OCI-LY3 (cell line): ENCODE data around the gene EEA1.

Source experiments
- H2AFZ ChIP-seq: fragments of 200-600, 300-600 bp; shearing (Covaris generic); 2 replicates; pipeline ENCODE4 v1.6.0; 2014; ENCODE audit warnings: antibody characterized with exemption, low read depth, low read length
- H3K27ac ChIP-seq: fragments of 200-600, 300-600 bp; sonication (generic); 2 replicates; pipeline ENCODE4 v1.5.1; 2014; ENCODE audit warnings: mild to moderate bottlenecking, low read length, moderate library complexity, mixed read lengths
- H3K27me3 ChIP-seq: fragments of 200-600, 300-600 bp; sonication (generic); 2 replicates; pipeline ENCODE4 v1.6.1; 2014; ENCODE audit warnings: low read depth, low read length, mixed read lengths
- H3K36me3 ChIP-seq: fragments of 200-600, 300-600 bp; sonication (generic); replicated peaks from 2 replicates; pipeline ENCODE3; 2014; ENCODE audit warnings: low read depth, low read length, mixed read lengths
- H3K4me1 ChIP-seq: fragments of 300-600, 200-600 bp; sonication (generic); 2 replicates; pipeline ENCODE4 v1.6.1; 2014; ENCODE audit warnings: low read length, mixed read lengths
- H3K4me2 ChIP-seq: fragments of 200-600, 300-600 bp; sonication (generic); 2 replicates; pipeline ENCODE4 v1.6.1; 2014; ENCODE audit warnings: low read length, mixed read lengths
- H3K4me3 ChIP-seq: fragments of 300-600, 200-600 bp; sonication (generic); 2 replicates; pipeline ENCODE4 v1.5.1; 2014; ENCODE audit warnings: antibody characterized with exemption, mild to moderate bottlenecking, low read length, moderate library complexity
- H3K79me2 ChIP-seq: fragments of 300-600, 200-600 bp; shearing (Covaris generic); 2 replicates; pipeline ENCODE4 v1.6.1; 2014; ENCODE audit warnings: mild to moderate bottlenecking, low read length, mixed read lengths
- H3K9ac ChIP-seq: fragments of 300-600, 200-600 bp; shearing (Covaris generic); 2 replicates; pipeline ENCODE4 v1.6.0; 2014; ENCODE audit warnings: mild to moderate bottlenecking, low read length, moderate library complexity
- H3K9me3 ChIP-seq: fragments of 200-600, 300-600 bp; shearing (Covaris generic); 2 replicates; pipeline ENCODE4 v1.6.1; 2014; ENCODE audit warnings: low read length, mixed read lengths; ENCODE audit not compliant: insufficient read depth
- H4K20me1 ChIP-seq: fragments of 200-600, 300-600 bp; sonication (generic); 2 replicates; pipeline ENCODE4 v1.6.1; 2016; ENCODE audit warnings: low read length, mixed read lengths; ENCODE audit not compliant: insufficient read depth
- EZH2phosphoT487 ChIP-seq: fragments of 200-600 bp; shearing (Covaris generic); IDR thresholded peaks from 2 replicates; pipeline ENCODE4 v1.6.1; 2018; ENCODE audit warnings: antibody characterized with exemption, mixed run types, low read depth
- TF ChIP-seq, protein P1 (sequence below): fragments of 200-600, 300-600 bp; sonication (generic); IDR thresholded peaks from 2 replicates; pipeline ENCODE4 v1.5.1; 2014; ENCODE audit warnings: antibody characterized with exemption, low read length, low read depth

EEA1 gene

DNA sequence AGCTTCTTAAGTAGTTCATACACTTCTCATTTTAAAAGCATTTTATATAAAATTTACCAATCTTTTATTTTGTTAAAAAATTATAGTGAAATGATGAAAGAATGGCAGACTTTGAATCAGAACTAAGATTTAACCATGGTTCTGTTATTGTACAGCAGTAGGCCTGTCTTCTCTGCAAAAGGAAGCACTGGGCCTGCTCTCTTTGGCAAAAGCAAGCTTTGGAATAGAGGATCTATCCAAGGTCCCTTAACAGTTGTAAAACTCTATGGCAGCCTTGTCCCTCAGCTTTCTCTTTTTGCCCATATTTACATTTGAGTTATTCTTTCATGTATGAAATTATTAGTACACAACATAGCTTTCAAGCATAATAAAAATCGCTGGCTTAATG lies 143.5 kb downstream of the EEA1 start:
- H3K27ac ChIP-seq: no peak overlapping the region
- TF ChIP-seq, protein P1, sequence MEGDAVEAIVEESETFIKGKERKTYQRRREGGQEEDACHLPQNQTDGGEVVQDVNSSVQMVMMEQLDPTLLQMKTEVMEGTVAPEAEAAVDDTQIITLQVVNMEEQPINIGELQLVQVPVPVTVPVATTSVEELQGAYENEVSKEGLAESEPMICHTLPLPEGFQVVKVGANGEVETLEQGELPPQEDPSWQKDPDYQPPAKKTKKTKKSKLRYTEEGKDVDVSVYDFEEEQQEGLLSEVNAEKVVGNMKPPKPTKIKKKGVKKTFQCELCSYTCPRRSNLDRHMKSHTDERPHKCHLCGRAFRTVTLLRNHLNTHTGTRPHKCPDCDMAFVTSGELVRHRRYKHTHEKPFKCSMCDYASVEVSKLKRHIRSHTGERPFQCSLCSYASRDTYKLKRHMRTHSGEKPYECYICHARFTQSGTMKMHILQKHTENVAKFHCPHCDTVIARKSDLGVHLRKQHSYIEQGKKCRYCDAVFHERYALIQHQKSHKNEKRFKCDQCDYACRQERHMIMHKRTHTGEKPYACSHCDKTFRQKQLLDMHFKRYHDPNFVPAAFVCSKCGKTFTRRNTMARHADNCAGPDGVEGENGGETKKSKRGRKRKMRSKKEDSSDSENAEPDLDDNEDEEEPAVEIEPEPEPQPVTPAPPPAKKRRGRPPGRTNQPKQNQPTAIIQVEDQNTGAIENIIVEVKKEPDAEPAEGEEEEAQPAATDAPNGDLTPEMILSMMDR: no peak
- no peak for TF ChIP-seq EZH2phosphoT487
- no peaks in the 10 kb centered on the region for H3K36me3 ChIP-seq
- H3K9ac ChIP-seq: no peak overlapping the region
- no peaks in the 10 kb centered on the region for H3K27me3 ChIP-seq
- H2AFZ ChIP-seq: no peak overlapping the region
- no peaks in the 10 kb centered on the region for H3K4me1 ChIP-seq
- H4K20me1 ChIP-seq: no peaks in the 10 kb centered on the region
- no peak overlapping the region for H3K4me3 ChIP-seq
- H3K79me2 ChIP-seq: no peaks in the 10 kb centered on the region
- no peaks in the 10 kb centered on the region for H3K9me3 ChIP-seq
- no peak overlapping the region for H3K4me2 ChIP-seq

GRCh38 chr12:92784797-92785562 lies 144.1 kb downstream of the EEA1 start:
- Histone ChIP-seq H3K79me2 (no peaks in the 10 kb centered on the region), H3K27me3 (no peaks in the 10 kb centered on the region), H3K9me3 (no peaks in the 10 kb centered on the region), H3K27ac (no peak overlapping the region), H3K4me2 (no peak overlapping the region), H4K20me1 (no peaks in the 10 kb centered on the region), H3K36me3 (no peaks in the 10 kb centered on the region), H3K9ac (no peak overlapping the region), H3K4me1 (no peaks in the 10 kb centered on the region), H2AFZ (no peak overlapping the region), H3K4me3 (no peak overlapping the region)
- no peak for TF ChIP-seq EZH2phosphoT487
- TF ChIP-seq, protein P1: peak; percentile 77

DNA sequence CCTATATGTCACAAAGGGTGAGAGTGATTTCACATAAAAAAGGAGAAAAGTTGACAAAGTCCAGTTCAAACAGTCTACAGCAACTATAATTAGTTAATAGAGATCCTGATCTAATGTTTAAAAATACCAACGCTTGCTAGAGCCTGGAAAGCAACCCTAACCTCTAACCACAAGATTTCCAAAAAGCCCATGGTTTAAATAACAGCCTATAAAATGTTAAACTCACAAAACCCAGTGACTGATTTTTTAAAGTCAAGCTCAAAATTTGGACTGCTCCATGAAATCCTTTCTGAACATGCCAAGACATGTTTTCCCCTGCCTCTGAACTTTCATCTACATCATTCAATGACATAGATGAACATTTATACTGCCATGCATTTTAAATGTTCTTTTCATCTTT lies 144.7 kb downstream of the EEA1 start:
- Histone ChIP-seq H3K79me2 (no peaks in the 10 kb centered on the region), H3K4me3 (no peak overlapping the region), H2AFZ (no peak overlapping the region), H3K9me3 (no peaks in the 10 kb centered on the region), H3K27me3 (no peaks in the 10 kb centered on the region), H3K4me2 (no peak overlapping the region), H3K36me3 (no peaks in the 10 kb centered on the region), H3K4me1 (no peaks in the 10 kb centered on the region), H3K27ac (no peak overlapping the region), H3K9ac (no peak overlapping the region), H4K20me1 (no peaks in the 10 kb centered on the region)
- no peak for TF ChIP-seq EZH2phosphoT487
- TF ChIP-seq, protein P1: no peak

GRCh38 chr12:92779902-92780301 lies 149.2 kb downstream of the EEA1 start:
- H3K9ac ChIP-seq: no peak overlapping the region
- no peaks in the 10 kb centered on the region for H3K4me1 ChIP-seq
- no peaks in the 10 kb centered on the region for H3K79me2 ChIP-seq
- peaks cover 14% of the 10 kb centered on the region for H3K36me3 ChIP-seq
- H3K4me2 ChIP-seq: no peak overlapping the region
- H3K27ac ChIP-seq: no peak overlapping the region
- no peak for TF ChIP-seq EZH2phosphoT487
- TF ChIP-seq, protein P1: no peak
- no peak overlapping the region for H3K4me3 ChIP-seq
- no peak overlapping the region for H2AFZ ChIP-seq
- H3K9me3 ChIP-seq: no peaks in the 10 kb centered on the region
- no peaks in the 10 kb centered on the region for H4K20me1 ChIP-seq
- H3K27me3 ChIP-seq: no peaks in the 10 kb centered on the region
